BLaER1 (cell line): ENCODE results near the gene NTSR1.

Experiments used
- H3K27ac ChIP-seq: shearing (Covaris generic); formaldehyde crosslinking; 2 replicates; pipeline ENCODE4 v1.8.1; 2022
- H3K27me3 ChIP-seq: shearing (Covaris generic); formaldehyde crosslinking; 2 replicates; pipeline ENCODE4 v1.8.1; 2022
- H3K36me3 ChIP-seq: shearing (Covaris generic); formaldehyde crosslinking; 2 replicates; pipeline ENCODE4 v1.8.1; 2022
- H3K4me1 ChIP-seq: shearing (Covaris generic); formaldehyde crosslinking; 2 replicates; pipeline ENCODE4 v1.8.1; 2022
- H3K4me2 ChIP-seq: shearing (Covaris generic); formaldehyde crosslinking; 2 replicates; pipeline ENCODE4 v1.8.1; 2022
- H3K4me3 ChIP-seq: shearing (Covaris generic); formaldehyde crosslinking; 2 replicates; pipeline ENCODE4 v1.8.1; 2022
- H3K9ac ChIP-seq: shearing (Covaris generic); formaldehyde crosslinking; 2 replicates; pipeline ENCODE4 v1.8.1; 2022
- H3K9me3 ChIP-seq: shearing (Covaris generic); formaldehyde crosslinking; 2 replicates; pipeline ENCODE4 v1.8.1; 2022
- H4K20me1 ChIP-seq: shearing (Covaris generic); formaldehyde crosslinking; 2 replicates; pipeline ENCODE4 v1.8.1; 2022
- Cebpa-rat ChIP-seq: shearing (Covaris generic); IDR thresholded peaks from 2 replicates; pipeline ENCODE4 v1.8.1; 2022

NTSR1 gene

GRCh38 chr20:62699296-62699695 lies 9.3 kb upstream of the NTSR1 start:
- no peak overlapping the region for H3K4me2 ChIP-seq
- no peaks in the 10 kb centered on the region for H3K27me3 ChIP-seq
- no peaks in the 10 kb centered on the region for H4K20me1 ChIP-seq
- no peak overlapping the region for H3K4me3 ChIP-seq
- no peak overlapping the region for H3K27ac ChIP-seq
- H3K36me3 ChIP-seq: no peaks in the 10 kb centered on the region
- no peaks in the 10 kb centered on the region for H3K9me3 ChIP-seq
- H3K9ac ChIP-seq: no peak overlapping the region
- peaks cover 43% of the 10 kb centered on the region for H3K4me1 ChIP-seq
- no peak for TF ChIP-seq Cebpa-rat

DNA sequence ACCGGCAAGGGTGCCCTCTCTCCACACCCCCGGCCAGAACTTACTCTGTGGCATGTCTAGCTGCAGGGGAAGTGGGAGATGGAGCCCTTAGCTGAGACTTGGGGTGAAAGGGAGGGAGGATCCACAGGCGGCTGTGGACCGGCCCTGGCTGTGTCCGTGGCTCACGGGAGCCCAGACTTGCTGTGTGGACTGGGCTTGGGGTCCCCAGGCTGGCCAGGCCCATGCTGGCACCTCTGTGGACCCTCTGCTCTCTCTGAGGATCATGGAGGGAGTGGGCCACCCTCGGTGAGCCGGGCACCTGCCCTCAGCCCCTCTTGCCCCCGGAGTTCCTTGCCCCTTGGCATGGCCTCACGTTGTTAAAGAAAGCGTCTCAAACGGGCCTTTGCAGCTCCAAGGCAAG lies 8.9 kb upstream of the NTSR1 start:
- no peak overlapping the region for H3K4me3 ChIP-seq
- H3K4me1 ChIP-seq: peaks cover 43% of the 10 kb centered on the region
- TF ChIP-seq Cebpa-rat: no peak
- H3K27ac ChIP-seq: no peak overlapping the region
- no peaks in the 10 kb centered on the region for H4K20me1 ChIP-seq
- H3K4me2 ChIP-seq: no peak overlapping the region
- no peaks in the 10 kb centered on the region for H3K36me3 ChIP-seq
- no peaks in the 10 kb centered on the region for H3K9me3 ChIP-seq
- no peaks in the 10 kb centered on the region for H3K27me3 ChIP-seq
- no peak overlapping the region for H3K9ac ChIP-seq

DNA sequence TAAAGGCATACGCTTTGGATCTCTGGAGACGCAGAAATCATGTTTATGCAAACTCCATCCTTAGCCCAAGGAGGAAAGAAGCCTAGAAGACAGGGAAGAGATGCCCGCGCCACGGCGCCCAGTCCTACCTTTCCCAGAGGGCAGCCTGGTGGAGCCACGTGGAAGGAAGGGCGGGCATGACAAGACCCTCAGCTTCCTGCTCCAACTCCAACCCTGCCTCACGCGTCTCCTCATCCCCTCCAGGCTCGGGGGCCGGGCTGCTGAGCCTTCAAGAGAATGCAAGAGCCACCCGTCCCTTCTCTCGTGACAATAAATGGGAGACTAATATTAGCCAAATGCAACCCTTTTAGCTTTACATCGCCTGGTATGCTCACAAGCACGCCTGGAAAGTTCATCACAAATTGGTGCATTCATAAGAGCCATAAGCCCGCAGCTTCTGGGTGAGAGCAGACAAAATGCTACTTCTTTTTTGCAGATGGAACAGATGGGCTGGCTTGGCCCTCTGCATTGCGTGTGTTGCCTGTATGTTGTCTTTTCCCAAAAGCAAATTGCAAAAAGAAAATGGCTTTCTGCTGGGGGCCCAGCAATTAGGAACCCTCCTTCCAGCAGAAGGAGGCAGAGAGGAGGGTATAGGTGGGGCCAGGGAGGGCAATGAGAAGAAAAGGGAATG lies 8.2 kb upstream of the NTSR1 start:
- Histone ChIP-seq H3K36me3 (no peaks in the 10 kb centered on the region), H3K27me3 (no peaks in the 10 kb centered on the region), H3K9ac (no peak overlapping the region), H3K4me1 (peaks cover 45% of the 10 kb centered on the region), H3K9me3 (no peaks in the 10 kb centered on the region), H3K4me3 (no peak overlapping the region), H3K27ac (no peak overlapping the region), H3K4me2 (no peak overlapping the region), H4K20me1 (no peaks in the 10 kb centered on the region)
- no peak for TF ChIP-seq Cebpa-rat

GRCh38 chr20:62701161-62702012 lies 7.2 kb upstream of the NTSR1 start:
- Histone ChIP-seq H3K4me1 (peaks cover 55% of the 10 kb centered on the region), H3K4me3 (no peak overlapping the region), H3K4me2 (no peak overlapping the region), H3K27me3 (peaks cover 4% of the 10 kb centered on the region; the same call in 1 of the 2 replicates), H3K9ac (no peak overlapping the region), H3K27ac (no peak overlapping the region), H4K20me1 (no peaks in the 10 kb centered on the region), H3K36me3 (no peaks in the 10 kb centered on the region), H3K9me3 (no peaks in the 10 kb centered on the region)
- no peak for TF ChIP-seq Cebpa-rat

GRCh38 chr20:62702013-62702300 lies 6.7 kb upstream of the NTSR1 start:
- Histone ChIP-seq H3K4me2 (no peak overlapping the region), H3K4me3 (no peak overlapping the region), H3K9ac (no peak overlapping the region), H3K4me1 (peaks cover 59% of the 10 kb centered on the region), H3K27ac (no peak overlapping the region), H4K20me1 (no peaks in the 10 kb centered on the region), H3K27me3 (peaks cover 10% of the 10 kb centered on the region; the same call in 1 of the 2 replicates), H3K36me3 (no peaks in the 10 kb centered on the region), H3K9me3 (no peaks in the 10 kb centered on the region)
- no peak for TF ChIP-seq Cebpa-rat

DNA sequence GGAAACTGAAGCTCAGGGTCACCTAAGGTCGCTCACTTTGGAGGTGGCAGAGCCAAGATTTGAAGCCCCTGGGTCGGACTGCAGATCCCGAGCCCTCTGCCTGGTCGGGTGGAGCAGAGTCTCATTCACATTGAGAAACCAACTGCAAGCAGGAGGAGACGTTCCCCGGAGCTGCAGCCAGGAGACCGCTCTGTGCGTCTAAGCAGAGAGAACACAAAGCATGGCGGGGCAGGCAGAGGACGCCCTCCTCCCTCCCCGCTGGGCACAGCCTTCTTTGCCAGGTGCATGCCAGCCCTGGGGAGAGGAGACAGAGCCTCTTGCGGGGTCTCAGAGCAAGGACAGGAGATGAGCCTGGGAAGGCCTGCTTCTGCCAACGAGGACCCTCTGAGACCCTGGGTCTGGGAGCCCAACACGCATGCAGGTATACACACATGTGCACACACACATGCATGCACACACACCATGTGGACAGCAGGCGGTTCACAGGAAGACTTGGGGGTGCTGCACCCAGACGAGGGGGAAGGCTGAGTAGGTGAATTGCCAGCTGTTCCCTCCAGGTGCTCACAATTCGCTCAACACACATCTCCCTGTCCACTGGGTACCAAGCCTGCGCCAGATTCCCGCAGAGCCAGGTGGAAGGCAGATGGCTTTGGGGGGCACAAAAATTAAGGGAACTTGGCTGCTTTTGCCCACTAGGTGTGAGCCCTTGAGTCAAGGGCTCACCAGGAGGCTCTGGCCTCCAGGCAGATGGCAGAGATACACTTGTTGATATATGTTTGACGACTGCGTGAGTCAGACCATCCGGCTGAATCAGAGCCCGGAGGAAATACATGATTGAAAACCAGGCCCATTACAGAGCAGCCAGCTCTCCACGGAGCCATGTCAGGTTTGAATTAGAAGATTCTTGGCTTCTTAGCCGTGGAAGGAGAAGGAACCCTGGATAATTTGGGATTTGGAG lies 5.5 kb upstream of the NTSR1 start:
- peaks cover 21% of the 10 kb centered on the region for H3K27me3 ChIP-seq
- no peak for TF ChIP-seq Cebpa-rat

GRCh38 chr20:62703853-62704228 lies 4.8 kb upstream of the NTSR1 start:
- peaks cover 27% of the 10 kb centered on the region for H3K27me3 ChIP-seq
- no peak overlapping the region for H3K4me3 ChIP-seq
- peak overlapping the region; percentile 50 for H3K4me2 ChIP-seq

More for the DNA sequence above, 5.5 kb upstream of the NTSR1 start:
- Histone ChIP-seq H3K27ac (peak overlapping the region; percentile 18; the same call in 1 of the 2 replicates), H3K4me3 (no peak overlapping the region), H3K4me2 (peak overlapping the region; percentile 50), H3K4me1 (peaks cover 59% of the 10 kb centered on the region), H3K9ac (no peak overlapping the region), H3K9me3 (no peaks in the 10 kb centered on the region), H4K20me1 (0 out of 2 replicates have a peak, but pooled peaks cover 7% of the 10 kb centered on the region), H3K36me3 (no peaks in the 10 kb centered on the region)

DNA sequence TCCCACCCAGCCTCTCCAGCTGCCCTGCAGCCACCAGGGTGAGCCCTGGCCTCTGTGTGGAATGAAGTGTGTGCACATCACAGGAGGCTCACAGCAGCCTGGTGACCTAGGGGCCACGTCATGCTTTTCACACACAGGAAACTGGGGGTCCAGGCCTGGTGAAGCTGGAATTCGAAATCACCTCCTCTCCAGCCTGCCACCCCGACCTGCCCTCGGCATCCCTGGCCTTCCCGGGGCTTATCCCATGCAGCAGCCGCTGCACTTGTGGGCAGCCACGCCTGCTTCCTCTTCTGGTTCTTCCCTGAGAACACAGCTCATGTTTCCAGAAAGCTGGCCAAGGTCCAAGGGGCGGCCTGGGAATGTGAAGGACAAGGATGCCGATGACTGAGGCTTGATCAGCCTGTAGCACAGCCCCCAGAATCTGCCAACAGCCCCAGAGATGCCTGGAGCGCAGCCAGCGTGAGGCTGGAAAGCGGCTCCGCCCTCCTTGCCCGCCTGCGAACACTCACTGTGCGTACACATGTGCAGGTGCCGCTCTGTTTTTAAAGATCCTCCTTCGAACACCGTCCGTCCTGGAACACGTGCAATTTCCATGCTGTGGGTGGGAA lies 4.2 kb upstream of the NTSR1 start:
- no peak overlapping the region for H3K27ac ChIP-seq
- peaks cover 14% of the 10 kb centered on the region; the same call in 1 of the 2 replicates for H4K20me1 ChIP-seq
- H3K4me3 ChIP-seq: no peak overlapping the region
- peaks cover 70% of the 10 kb centered on the region for H3K4me1 ChIP-seq
- H3K9ac ChIP-seq: no peak overlapping the region
- peak overlapping the region; percentile 50 for H3K4me2 ChIP-seq
- no peaks in the 10 kb centered on the region for H3K36me3 ChIP-seq
- TF ChIP-seq Cebpa-rat: no peak
- no peaks in the 10 kb centered on the region for H3K9me3 ChIP-seq
- peaks cover 33% of the 10 kb centered on the region for H3K27me3 ChIP-seq

More at GRCh38 chr20:62703853-62704228, 4.8 kb upstream of the NTSR1 start:
- peaks cover 11% of the 10 kb centered on the region; the same call in 1 of the 2 replicates for H4K20me1 ChIP-seq
- no peaks in the 10 kb centered on the region for H3K36me3 ChIP-seq
- H3K4me1 ChIP-seq: peaks cover 66% of the 10 kb centered on the region
- no peak overlapping the region for H3K27ac ChIP-seq
- no peaks in the 10 kb centered on the region for H3K9me3 ChIP-seq
- TF ChIP-seq Cebpa-rat: no peak
- no peak overlapping the region for H3K9ac ChIP-seq

- no peak overlapping the region for H3K27ac ChIP-seq
- no peaks in the 10 kb centered on the region for H3K9me3 ChIP-seq
- H3K4me1 ChIP-seq: peaks cover 73% of the 10 kb centered on the region
- H3K27me3 ChIP-seq: peaks cover 45% of the 10 kb centered on the region
- peak overlapping the region; percentile 94; the same call in 1 of the 2 replicates for H3K4me2 ChIP-seq
- H3K36me3 ChIP-seq: no peaks in the 10 kb centered on the region
- H4K20me1 ChIP-seq: peaks cover 14% of the 10 kb centered on the region; the same call in 1 of the 2 replicates
- no peak overlapping the region for H3K4me3 ChIP-seq
- no peak for TF ChIP-seq Cebpa-rat
- no peak overlapping the region for H3K9ac ChIP-seq
Observed at GRCh38 chr20:62705627-62706026, 3.0 kb upstream of the NTSR1 start.
